A549 (cell line): ENCODE measurements around the gene TCFL5.

Experiments used
- CHD2 ChIP-seq: fragments of 150-350 bp; IDR thresholded peaks from 2 replicates; pipeline ENCODE4 v1.6.1; 2014; ENCODE audit warnings: low read length; ENCODE audit not compliant: partially characterized antibody
- EP300 ChIP-seq, 2 experiments: fragments of >200 bp; sonication (Bioruptor Twin); formaldehyde crosslinking; IDR thresholded peaks; 2 replicates in 1 of 2; 3 replicates in 1 of 2; pipeline ENCODE4 v1.6.1; 2016 to 2017
- JUN ChIP-seq, 2 experiments: fragments of >200 bp; sonication (Bioruptor Twin); formaldehyde crosslinking; IDR thresholded peaks; 2 replicates in 1 of 2; 3 replicates in 1 of 2; pipeline ENCODE4 v1.6.1; 2016 to 2017
- KDM1A ChIP-seq: fragments of 200-600 bp; sonication (generic); IDR thresholded peaks from 2 replicates; pipeline ENCODE4 v1.6.1; 2016; ENCODE audit warnings: low read depth, mild to moderate bottlenecking
- POLR2A ChIP-seq: IDR thresholded peaks from 2 replicates; pipeline ENCODE4 v1.6.1; 2012; ENCODE audit warnings: mild to moderate bottlenecking, low read length
- RAD21 ChIP-seq, 2 experiments: fragments of >200 bp in 1 of 2; sonication (Bioruptor Twin) in 1 of 2; formaldehyde crosslinking in 1 of 2; IDR thresholded peaks in 1 of 2; conservative IDR thresholded peaks in 1 of 2; 2 replicates in 1 of 2; 3 replicates in 1 of 2; pipeline ENCODE4 v1.6.1; 2012 to 2018; ENCODE audit warnings: inconsistent platforms in 1 of 2
- RCOR1 ChIP-seq: fragments of 150-350 bp; IDR thresholded peaks from 2 replicates; pipeline ENCODE4 v1.6.1; 2014; ENCODE audit warnings: antibody characterized with exemption, low read length, low read depth
- RFX5 ChIP-seq: fragments of 450-650 bp; IDR thresholded peaks from 2 replicates; pipeline ENCODE4 v1.7.1; 2014; ENCODE audit warnings: antibody characterized with exemption, mild to moderate bottlenecking, moderate library complexity
- SMC3 ChIP-seq: fragments of >200 bp; sonication (Bioruptor Twin); formaldehyde crosslinking; IDR thresholded peaks from 3 replicates; pipeline ENCODE4 v1.6.1; 2018; ENCODE audit warnings: inconsistent platforms
- TF ChIP-seq, protein P1 (sequence below): fragments of >200 bp; sonication (Bioruptor Twin); formaldehyde crosslinking; IDR thresholded peaks from 3 replicates; pipeline ENCODE4 v1.6.1; 2016
- TF ChIP-seq, protein P2 (sequence below): fragments of >200 bp; sonication (Bioruptor Twin); formaldehyde crosslinking; IDR thresholded peaks from 3 replicates; pipeline ENCODE4 v1.5.1; 2016

DNA sequence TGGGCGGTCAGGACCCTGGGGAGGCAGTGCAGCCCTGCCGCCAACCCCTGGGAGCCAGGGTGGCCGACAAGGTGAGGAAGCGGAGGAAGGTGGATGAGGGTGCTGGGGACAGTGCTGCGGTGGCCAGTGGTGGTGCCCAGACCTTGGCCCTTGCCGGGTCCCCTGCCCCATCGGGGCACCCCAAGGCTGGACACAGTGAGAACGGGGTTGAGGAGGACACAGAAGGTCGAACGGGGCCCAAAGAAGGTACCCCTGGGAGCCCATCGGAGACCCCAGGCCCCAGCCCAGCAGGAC, 48.8 kb downstream of the TCFL5 start:
- TF ChIP-seq, protein P1, sequence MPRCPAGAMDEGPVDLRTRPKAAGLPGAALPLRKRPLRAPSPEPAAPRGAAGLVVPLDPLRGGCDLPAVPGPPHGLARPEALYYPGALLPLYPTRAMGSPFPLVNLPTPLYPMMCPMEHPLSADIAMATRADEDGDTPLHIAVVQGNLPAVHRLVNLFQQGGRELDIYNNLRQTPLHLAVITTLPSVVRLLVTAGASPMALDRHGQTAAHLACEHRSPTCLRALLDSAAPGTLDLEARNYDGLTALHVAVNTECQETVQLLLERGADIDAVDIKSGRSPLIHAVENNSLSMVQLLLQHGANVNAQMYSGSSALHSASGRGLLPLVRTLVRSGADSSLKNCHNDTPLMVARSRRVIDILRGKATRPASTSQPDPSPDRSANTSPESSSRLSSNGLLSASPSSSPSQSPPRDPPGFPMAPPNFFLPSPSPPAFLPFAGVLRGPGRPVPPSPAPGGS: no peak
- no peak for TF ChIP-seq SMC3
- TF ChIP-seq KDM1A: no peak
- no peak for TF ChIP-seq JUN (IDR thresholded peaks at IDR 0.05)
- TF ChIP-seq RFX5: no peak
- TF ChIP-seq, protein P2, sequence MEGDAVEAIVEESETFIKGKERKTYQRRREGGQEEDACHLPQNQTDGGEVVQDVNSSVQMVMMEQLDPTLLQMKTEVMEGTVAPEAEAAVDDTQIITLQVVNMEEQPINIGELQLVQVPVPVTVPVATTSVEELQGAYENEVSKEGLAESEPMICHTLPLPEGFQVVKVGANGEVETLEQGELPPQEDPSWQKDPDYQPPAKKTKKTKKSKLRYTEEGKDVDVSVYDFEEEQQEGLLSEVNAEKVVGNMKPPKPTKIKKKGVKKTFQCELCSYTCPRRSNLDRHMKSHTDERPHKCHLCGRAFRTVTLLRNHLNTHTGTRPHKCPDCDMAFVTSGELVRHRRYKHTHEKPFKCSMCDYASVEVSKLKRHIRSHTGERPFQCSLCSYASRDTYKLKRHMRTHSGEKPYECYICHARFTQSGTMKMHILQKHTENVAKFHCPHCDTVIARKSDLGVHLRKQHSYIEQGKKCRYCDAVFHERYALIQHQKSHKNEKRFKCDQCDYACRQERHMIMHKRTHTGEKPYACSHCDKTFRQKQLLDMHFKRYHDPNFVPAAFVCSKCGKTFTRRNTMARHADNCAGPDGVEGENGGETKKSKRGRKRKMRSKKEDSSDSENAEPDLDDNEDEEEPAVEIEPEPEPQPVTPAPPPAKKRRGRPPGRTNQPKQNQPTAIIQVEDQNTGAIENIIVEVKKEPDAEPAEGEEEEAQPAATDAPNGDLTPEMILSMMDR: no peak
- no peak for TF ChIP-seq RCOR1
- no peak for TF ChIP-seq POLR2A
- TF ChIP-seq EP300 (IDR thresholded peaks at IDR 0.05): no peak
- TF ChIP-seq RAD21 (conservative IDR thresholded peaks at IDR 0.05 in 1 of 2, IDR thresholded peaks at IDR 0.05 in 1 of 2): no peak
- no peak for TF ChIP-seq CHD2
